ENCODE results near the gene SLC4A4.
A peak's percentile ranks its signal among the peaks of the same experiment; 100 is the strongest.

Gene SLC4A4

DNA sequence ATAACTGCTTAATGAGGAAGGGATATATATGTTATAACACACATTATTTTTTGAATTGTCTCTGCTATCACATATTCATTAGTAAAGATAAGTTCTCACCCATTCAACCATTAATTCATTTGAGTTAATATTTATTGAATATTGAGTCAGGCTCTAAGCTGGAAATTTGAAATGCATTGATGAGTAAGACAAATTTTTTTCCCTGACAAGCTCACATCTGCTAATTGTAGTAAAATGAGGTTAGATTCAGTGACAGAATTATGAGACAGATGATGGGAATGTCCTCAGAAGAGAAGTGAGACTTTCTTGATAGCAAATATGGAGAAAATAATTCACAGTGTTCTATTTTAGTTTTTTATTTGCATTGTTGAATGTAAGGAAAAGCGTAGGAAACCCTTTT is 194.3 kb downstream of the SLC4A4 start:
- no peaks in the 10 kb centered on the region for H3K36me3 ChIP-seq
- no peak overlapping the region for H3K4me3 ChIP-seq
- H3K27ac ChIP-seq, result no peak overlapping the region
- H3K27me3 ChIP-seq, result no peaks in the 10 kb centered on the region
- H3K9me3 ChIP-seq (replicated peaks in 1 of 11), result no peaks in the 10 kb centered on the region
- no peaks in the 10 kb centered on the region for H3K4me1 ChIP-seq
- no peak overlapping the region for H3K9ac ChIP-seq
- no peak for TF ChIP-seq Cebpa-rat (IDR thresholded peaks at IDR 0.05)
- no peaks in the 10 kb centered on the region for H4K20me1 ChIP-seq
- H3K4me2 ChIP-seq, result no peak overlapping the region

- Histone ChIP-seq H3K4me2 (no peak overlapping the region), H3K27me3 (no peaks in the 10 kb centered on the region), H3K9me3 (replicated peaks in 1 of 11) (no peaks in the 10 kb centered on the region), H3K4me1 (peaks cover 15 to 25% (median 20%) of the 10 kb centered on the region in 10 experiments), H3K4me3 (no peak overlapping the region), H3K27ac (no peak overlapping the region), H3K9ac (no peak overlapping the region), H3K36me3 (no peaks in the 10 kb centered on the region), H4K20me1 (no peaks in the 10 kb centered on the region)
- TF ChIP-seq Cebpa-rat (IDR thresholded peaks at IDR 0.05), result no peak
These were observed 198.8 kb downstream of the SLC4A4 start for GRCh38 chr4:71537551-71538065.

DNA sequence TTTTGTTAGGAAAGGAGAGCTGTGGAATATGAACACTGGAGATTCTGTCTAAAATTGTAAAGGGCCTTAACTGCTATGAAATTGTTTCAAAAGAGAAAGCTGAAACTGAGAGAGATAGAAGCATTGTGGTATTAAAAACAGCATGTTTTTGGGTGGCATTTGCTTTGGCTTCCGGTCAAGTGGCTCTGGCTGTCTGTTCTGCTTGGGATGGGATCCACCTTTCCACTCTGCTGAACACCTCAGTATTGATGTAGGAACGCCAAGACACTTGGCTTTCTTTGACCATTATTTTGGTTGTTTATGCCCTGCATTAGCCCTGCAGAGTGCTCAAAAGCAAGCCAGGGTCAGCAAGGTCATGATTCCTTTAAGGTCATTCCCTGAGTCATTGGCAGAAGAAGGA is 199.7 kb downstream of the SLC4A4 start:
- H3K9me3 ChIP-seq (replicated peaks in 1 of 11), result no peaks in the 10 kb centered on the region
- no peak overlapping the region for H3K9ac ChIP-seq
- no peak overlapping the region for H3K4me3 ChIP-seq
- no peaks in the 10 kb centered on the region for H3K27me3 ChIP-seq
- H3K27ac ChIP-seq, result no peak overlapping the region
- peaks cover 15 to 29% (median 20%) of the 10 kb centered on the region in 10 experiments for H3K4me1 ChIP-seq
- H3K36me3 ChIP-seq, result no peaks in the 10 kb centered on the region
- no peak for TF ChIP-seq Cebpa-rat (IDR thresholded peaks at IDR 0.05)
- no peak overlapping the region for H3K4me2 ChIP-seq
- H4K20me1 ChIP-seq, result no peaks in the 10 kb centered on the region

DNA sequence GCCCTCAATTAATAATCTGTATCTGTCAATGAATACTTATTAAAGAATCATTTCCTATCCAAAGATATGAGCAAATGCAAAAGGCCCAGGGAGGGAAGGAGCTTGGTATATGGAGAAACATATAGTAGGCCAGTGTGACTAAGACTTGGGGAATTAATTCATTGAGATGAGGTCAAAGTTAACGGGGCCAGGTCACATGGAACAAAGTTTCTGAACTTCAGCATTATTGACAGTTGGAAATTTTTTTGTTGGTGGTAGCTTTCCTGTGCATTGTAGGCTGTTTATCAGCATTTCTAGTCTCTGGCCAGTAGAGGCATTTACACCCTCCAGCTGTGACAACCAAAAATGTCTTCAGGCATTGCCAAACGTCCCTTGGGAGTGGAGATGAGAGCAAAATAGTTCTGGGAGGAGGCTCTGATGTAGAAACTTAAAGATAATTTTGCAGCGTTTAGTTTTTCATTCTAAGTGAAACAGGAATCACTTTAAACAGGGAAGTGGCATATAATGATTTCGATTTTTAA is 202.0 kb downstream of the SLC4A4 start:
- Histone ChIP-seq H3K4me2 (peak overlapping the region; percentile 53 to 79 (median 61)), H3K4me3 (no peak overlapping the region; a peak in 1 of 20 replicates), H4K20me1 (no peaks in the 10 kb centered on the region), H3K27me3 (no peaks in the 10 kb centered on the region), H3K4me1 (peaks cover 15 to 29% (median 20%) of the 10 kb centered on the region in 10 experiments), H3K9ac (peak overlapping the region in 2 of 11 experiments; percentile 10 to 16; a peak in 2 of 22 replicates), H3K9me3 (replicated peaks in 1 of 11) (no peaks in the 10 kb centered on the region), H3K27ac (peak overlapping the region in 9 of 11 experiments; percentile 13 to 59 (median 49); a peak in 15 of 22 replicates), H3K36me3 (no peaks in the 10 kb centered on the region)
- peak in 1 of 11 experiments; percentile 61; a peak in 1 of 22 replicates for TF ChIP-seq Cebpa-rat (IDR thresholded peaks at IDR 0.05)

- Histone ChIP-seq H3K9ac (peak overlapping the region in 1 of 11 experiments; percentile 10; a peak in 1 of 22 replicates), H3K36me3 (no peaks in the 10 kb centered on the region), H3K9me3 (replicated peaks in 1 of 11) (no peaks in the 10 kb centered on the region), H3K4me1 (peaks cover 15 to 29% (median 20%) of the 10 kb centered on the region in 10 experiments), H4K20me1 (no peaks in the 10 kb centered on the region), H3K27me3 (no peaks in the 10 kb centered on the region), H3K27ac (peak overlapping the region in 9 of 11 experiments; percentile 13 to 59 (median 49); a peak in 16 of 22 replicates), H3K4me2 (peak overlapping the region; percentile 53 to 79 (median 61)), H3K4me3 (no peak overlapping the region; a peak in 1 of 20 replicates)
- no peak for TF ChIP-seq Cebpa-rat (IDR thresholded peaks at IDR 0.05)
These were observed 202.7 kb downstream of the SLC4A4 start for GRCh38 chr4:71541541-71541940.

DNA sequence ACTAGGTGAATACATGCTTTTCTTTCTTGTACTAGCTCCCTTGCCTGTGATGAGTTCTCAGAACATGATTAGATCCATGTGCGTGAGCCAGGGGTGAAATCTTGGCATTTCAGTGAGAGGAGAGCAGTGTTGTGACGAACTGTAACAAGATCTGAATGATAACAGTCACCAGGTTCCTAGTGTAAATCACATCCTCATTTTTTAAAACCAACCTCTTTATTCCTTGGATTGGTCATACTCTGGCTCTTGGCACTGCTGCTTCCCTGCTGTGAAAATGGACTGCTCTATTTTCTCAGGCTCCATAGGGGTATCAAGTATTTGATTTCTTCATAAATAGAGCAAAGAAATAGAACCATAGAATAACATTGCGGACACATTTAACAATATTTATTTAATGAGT is 206.3 kb downstream of the SLC4A4 start:
- H3K9me3 ChIP-seq (replicated peaks in 1 of 11), result no peaks in the 10 kb centered on the region
- no peak for TF ChIP-seq Cebpa-rat (IDR thresholded peaks at IDR 0.05)
- no peaks in the 10 kb centered on the region for H3K36me3 ChIP-seq
- no peak overlapping the region for H3K4me2 ChIP-seq
- no peak overlapping the region for H3K4me3 ChIP-seq
- no peaks in the 10 kb centered on the region for H4K20me1 ChIP-seq
- no peaks in the 10 kb centered on the region for H3K27me3 ChIP-seq
- H3K4me1 ChIP-seq, result peaks cover 12 to 24% (median 15%) of the 10 kb centered on the region in 10 experiments
- no peak overlapping the region for H3K9ac ChIP-seq
- H3K27ac ChIP-seq, result no peak overlapping the region

GRCh38 chr4:71549516-71550160 is 210.8 kb downstream of the SLC4A4 start:
- no peak overlapping the region for H3K27ac ChIP-seq
- no peak overlapping the region for H3K9ac ChIP-seq
- H3K4me1 ChIP-seq, result no peaks in the 10 kb centered on the region
- H3K27me3 ChIP-seq, result no peaks in the 10 kb centered on the region
- H3K36me3 ChIP-seq, result no peaks in the 10 kb centered on the region
- no peaks in the 10 kb centered on the region for H3K9me3 ChIP-seq (replicated peaks in 1 of 11)
- TF ChIP-seq Cebpa-rat (IDR thresholded peaks at IDR 0.05), result no peak
- H4K20me1 ChIP-seq, result no peaks in the 10 kb centered on the region
- H3K4me2 ChIP-seq, result no peak overlapping the region
- no peak overlapping the region for H3K4me3 ChIP-seq

DNA sequence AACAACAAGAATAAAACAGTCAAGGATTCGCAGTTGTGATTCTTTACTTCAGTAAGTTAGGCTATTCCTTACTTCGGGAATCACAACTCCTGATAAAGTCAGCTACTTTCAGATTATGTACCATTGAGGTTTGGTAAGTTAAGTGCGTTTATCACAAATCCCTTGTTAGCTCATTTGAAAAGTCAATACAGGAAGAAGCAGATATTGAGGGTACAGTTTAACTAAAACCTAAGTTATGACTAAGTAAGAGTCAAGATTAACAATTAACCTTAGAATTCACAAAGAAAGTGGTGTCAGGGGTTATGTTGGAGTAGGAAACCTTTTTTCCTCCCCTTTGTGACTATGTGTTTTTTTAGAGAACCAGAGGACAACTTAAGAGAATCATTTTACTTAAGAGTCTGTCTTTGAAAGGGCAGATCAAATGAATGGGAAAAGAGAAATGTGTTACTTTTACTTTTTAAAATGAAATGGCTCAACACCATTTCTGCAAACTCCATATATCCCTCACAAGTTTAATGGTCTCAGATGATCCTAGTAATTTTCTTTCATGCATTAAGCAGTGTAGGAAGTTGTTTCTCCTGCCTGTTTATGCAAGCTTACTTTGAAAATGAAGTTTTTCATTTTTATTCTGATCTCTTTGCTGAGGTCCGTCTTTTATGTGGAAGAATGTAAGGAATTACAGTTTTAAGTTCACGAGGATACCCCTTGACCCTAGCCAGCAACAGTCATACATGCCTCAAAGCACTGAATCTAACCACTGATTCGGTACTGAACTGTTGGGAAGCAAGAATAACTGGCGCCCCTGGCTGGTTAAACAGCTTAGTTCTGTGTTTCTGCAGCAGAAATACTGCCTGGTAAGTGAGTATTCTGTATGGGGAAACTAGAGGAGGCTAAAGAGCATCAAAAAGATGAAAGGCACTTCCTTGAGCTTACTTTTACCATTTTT is 211.7 kb downstream of the SLC4A4 start:
- Histone ChIP-seq H3K36me3 (no peaks in the 10 kb centered on the region), H3K27ac (no peak overlapping the region), H3K4me1 (no peaks in the 10 kb centered on the region), H3K9me3 (replicated peaks in 1 of 11) (no peaks in the 10 kb centered on the region), H3K4me3 (no peak overlapping the region), H3K4me2 (no peak overlapping the region), H3K9ac (no peak overlapping the region), H3K27me3 (no peaks in the 10 kb centered on the region), H4K20me1 (no peaks in the 10 kb centered on the region)
- TF ChIP-seq Cebpa-rat (IDR thresholded peaks at IDR 0.05), result no peak

DNA sequence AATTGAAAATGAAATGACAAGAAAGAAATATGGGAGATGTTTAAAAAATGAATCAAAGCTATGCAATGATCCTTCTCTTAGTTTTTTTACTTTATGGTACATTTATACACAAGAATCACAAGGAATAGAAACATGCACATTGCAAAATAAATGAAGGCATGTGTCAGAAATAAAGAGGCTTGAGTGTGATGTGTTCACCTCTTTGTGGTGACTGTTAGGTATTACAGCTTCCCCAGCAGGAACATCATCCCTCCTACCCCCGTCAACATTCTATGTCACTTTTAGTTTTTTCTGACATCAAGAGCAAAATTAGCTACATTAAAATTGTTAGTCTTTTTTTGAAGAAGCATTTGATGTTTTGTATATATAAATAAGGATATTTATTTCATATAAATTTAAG is 214.8 kb downstream of the SLC4A4 start:
- Histone ChIP-seq H3K4me1 (no peaks in the 10 kb centered on the region), H3K27me3 (no peaks in the 10 kb centered on the region), H3K36me3 (no peaks in the 10 kb centered on the region), H3K4me2 (no peak overlapping the region), H3K27ac (no peak overlapping the region), H3K4me3 (no peak overlapping the region), H4K20me1 (no peaks in the 10 kb centered on the region), H3K9ac (no peak overlapping the region), H3K9me3 (replicated peaks in 1 of 11) (no peaks in the 10 kb centered on the region)
- TF ChIP-seq Cebpa-rat (IDR thresholded peaks at IDR 0.05), result no peak

Measured in BLaER1 treated with 17β-estradiol and CSF1 and Interleukin-3, amounts not matched to agents 10 nM and 100 nM (cell line).